ENCODE data around the gene SLC39A11.

GRCh38 chr17:73122953-73123605 lies 30.6 kb upstream of the SLC39A11 start:
- no peak for TF ChIP-seq CTCF (conservative IDR thresholded peaks at IDR 0.05; ENCODE audit: low read depth, low read length)
- TF ChIP-seq EZH2 (IDR thresholded peaks at IDR 0.05; ENCODE audit: borderline replicate concordance, low read depth, low read length, poor library complexity, severe bottlenecking): no peak
